GM21515 (cell line): ENCODE data around the gene ATRIP.

Experiments used
- ATAC-seq: cut with Tn5 transposase; IDR thresholded peaks from one replicate; pipeline ENCODE4 v1.9.1; 2021; ENCODE audit not compliant: unreplicated experiment

ATRIP gene

DNA sequence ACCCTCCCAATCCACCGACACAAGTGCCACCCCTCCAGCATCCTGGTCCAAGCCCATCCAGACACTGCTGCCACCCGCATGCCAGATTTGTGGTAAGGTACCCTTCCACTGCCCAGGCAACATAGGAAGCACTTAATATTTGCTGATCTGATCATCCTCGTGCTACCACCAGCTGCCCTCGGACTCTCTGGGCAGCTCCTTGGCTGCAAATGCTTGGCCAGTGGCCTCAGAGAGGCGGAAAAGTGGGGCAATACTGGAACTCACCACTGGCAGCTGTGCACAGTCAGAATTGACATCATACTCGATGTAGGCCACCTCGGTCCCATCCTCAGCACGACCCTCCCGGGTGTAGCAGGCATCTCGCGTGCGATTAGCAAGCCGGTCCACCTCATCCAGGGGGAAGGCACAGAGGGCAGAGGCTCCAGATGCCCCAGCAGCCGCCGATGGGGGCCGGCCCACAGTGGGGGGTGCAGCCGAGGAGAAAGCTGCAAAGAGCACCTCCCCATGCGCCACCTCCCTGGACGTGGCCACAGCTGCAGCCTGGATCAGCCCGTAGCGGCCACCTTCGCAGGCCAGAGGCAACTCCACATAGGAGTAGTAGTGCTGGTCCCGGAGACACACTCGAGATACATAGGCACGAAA is 23.2 kb upstream of the ATRIP start:
- no peak for ATAC-seq

DNA sequence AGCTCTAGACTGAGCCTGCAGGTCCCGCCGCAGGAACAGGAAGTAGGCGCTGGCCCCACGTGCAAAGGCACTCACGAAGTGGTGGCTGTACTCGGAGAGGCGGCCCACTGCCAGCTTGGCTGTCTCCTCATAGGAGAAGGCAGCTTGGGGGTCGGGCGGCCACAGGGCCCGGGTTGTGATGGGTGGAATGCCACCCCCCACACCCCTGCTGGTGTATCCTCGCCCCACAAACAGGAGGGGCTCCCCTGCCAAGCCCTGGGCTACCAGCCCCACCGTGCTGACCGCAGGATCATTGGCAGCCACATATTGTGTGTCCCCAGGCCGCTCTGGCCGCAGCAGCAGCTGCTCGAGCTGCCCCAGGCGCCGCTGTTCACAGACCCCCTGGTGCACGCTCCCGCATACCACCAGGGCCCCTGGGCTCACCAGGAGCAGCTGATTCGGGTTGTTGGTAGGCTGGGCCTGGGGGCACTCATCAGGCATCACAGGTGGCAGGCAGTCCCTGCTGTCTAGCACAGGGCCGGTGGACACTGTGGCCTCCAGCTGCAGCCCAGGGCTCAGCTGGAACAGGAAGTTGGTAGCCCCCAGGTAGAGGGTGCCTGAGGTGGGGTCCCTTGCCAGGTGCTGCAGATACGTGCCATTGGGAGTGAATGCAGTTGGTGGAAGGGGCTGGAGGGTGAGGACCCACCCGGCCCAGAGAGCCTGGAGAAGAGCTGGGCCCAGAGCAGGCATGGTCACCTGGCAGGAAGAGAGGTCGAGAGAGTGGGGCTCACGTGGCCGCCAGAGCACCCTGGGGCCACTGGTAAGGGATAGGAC is 22.4 kb upstream of the ATRIP start:
- ATAC-seq, result no peak

DNA sequence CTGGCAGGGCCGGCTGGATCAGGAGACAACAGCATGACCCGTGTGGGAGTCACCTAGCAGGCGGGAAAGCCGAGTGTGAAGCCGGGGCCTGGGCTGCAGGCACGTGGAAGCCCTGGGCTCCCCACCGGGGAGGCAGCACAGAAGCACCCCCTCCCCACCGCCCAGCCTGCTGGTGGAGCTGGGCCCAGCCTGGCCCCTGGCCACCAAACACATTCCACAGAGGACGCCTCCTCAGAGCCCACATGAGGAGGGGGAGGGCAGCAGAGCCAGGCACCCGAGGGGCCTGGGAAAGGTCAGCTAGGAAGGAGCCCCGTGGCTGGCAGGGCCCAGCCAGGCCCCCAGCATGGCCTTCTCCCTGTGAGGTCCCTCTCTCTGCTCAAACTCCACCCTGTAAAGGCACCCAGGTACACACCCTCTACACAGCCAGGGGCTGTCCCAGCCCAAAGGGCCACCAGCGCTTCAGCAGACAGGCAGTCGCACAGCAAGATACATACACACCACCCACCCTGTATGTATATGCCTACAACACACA is 21.2 kb upstream of the ATRIP start:
- no peak for ATAC-seq

DNA sequence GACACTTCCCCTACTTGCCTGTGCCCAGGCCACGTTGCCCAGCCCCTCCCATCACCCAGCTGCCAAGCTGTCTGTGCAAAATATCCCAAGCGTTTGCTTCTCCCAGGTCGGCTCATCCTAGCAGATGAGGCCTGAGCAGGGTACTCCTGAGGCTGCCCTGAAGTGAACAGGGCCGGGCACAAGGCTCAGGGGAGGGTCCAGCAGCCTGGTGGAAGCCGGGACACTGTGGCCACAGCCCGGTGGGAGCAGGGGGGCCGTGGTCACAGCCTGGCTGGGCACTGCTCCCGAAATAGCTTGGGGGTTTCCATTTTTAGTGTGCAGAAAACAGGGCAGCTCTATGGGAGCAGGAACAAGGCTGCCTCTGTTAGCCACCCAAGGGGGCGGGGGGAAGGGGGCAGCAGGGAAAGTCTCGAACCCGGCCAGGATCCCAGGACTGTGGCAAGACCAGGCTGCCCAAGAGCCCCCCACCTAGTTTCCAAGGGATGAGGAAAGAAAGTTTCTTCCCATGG is 20.1 kb upstream of the ATRIP start:
- no peak for ATAC-seq

DNA sequence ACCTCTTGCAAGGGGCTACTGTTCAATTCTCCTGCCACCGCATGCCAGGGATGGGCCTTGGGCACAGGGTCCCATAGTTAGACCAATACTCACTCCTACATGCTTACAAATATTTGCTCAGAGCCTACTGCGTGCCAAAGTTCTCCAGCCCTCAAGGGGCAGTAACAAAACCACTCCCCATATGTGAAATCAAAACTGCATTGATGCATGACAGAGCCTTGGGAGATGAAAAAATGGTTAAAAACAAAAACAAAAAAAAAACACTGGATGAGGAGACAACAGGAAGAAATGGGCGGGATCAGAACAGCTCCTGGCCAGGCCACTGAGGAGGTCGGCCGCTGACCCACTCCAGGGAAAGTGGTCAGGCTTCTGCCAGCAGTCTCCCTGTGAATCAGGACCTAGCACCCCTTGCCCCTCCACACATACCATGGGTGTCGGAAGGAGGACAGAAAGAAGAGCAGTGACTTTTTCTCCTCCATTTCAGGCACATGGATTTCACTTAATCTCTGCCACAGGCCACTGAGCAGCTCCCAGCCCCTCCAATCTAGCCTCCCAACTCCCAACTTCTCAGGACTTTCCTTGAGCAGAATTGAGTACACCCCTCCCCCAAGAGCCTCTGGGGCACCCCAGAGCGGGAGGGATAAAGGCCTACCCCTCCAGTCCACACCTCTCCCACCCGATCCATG is 19.4 kb upstream of the ATRIP start:
- no peak for ATAC-seq

DNA sequence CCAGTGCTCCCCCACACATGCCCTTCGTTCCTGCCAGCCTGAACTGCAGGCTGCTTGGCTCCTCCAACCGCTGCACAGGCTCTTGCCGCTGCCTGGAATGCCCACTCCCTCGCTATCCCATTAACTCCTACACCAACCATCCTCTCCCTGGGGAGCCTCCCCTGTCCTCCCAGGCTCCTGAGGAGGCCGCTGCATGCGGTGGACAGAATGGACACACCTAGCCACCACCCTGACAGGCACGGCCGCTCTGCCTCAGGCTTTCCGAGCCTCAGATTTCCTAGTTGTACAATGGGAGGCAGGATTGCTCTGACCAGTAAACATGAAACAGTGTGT is 18.9 kb upstream of the ATRIP start:
- no peak for ATAC-seq

DNA sequence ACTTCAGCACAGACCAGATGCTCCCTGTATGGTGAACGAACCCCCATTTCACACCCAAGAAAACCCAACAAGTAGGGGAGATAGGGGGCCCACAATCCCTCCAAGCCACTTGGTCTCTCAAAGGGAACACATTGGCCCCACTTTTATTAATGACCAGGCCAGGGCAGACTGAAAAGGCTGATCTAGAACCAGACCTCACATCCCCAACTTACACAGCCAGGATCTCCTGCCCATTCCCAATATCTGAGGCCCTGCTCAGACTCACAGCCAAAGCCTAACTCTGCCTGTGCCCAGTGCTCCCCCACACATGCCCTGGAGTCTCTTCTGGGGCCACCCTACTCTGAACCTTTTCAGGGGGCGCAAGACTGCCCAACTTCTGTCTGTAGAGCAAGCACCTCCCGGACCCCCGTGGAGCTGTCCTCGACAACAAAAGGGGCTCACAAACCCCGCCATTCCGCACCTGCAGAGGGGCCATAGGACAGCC is 18.4 kb upstream of the ATRIP start:
- no peak for ATAC-seq

DNA sequence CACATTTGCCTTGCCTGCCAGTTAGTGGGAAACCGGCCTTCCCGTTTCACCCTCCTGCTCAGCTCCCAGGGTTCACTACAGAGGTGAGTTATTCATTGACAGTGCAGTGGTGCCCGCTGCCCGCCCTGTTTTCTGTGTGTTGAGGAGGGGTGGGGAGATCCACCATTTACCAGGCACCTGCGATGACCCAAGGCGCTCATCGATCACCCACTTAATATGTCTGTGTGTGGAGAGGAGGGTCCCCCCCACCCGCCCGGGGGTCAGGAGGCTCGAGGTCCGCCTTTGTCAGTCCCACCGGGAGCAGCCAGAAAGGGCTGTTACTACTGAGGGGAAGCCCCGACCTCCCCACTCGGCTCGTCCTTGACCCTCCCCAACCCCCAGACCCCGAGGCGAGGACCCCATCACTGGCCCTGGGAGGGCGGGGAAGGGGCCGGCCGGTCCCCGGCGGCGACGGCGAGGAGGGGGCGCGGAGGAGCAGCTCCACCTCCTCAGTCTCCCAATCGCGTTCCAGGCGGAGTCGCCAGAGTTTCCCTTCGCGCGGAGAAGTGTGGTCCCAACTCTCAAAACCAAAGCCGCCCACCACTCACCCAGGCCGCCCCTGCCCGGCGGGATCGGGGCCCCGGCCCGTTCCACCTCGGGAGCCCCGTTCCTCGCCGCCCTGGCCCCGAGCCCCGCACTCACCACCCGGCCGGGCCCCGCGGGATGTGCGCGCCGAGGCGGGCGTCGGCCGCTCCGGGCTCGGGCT is 17.8 kb upstream of the ATRIP start:
- ATAC-seq, result peak; percentile 32

DNA sequence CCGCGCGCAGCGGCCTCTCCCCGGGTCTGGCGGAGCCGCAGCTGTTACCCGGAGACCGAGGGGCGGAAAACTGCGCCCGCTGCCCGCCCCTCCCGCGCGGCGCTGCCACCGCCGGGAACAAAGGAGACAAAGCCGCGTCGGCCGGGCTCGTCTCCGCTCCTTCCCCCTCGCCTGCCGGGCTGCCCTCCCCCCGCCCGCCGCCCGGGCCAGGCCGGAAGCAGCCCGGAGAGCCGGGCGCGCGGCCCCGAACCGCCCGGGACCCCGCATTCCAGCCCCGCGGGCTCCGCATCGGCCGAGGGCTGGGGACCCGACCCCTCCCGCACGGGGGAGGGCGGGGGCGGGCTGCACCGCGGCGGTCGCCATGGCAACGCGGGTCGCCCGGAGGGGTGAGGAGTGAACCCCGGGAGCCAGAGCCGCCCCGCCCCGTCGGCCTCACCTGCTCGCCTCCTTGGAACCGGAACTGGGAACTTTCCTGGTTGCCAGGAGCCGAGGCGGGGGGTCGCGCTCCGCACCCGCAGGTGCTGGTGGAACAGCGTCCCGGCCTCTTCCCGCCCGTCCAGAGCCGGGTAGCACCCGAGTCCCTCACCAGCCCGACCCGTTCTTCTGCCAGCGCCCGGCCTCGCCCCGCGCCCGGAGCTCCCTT is 17.1 kb upstream of the ATRIP start:
- peak; percentile 31 for ATAC-seq

DNA sequence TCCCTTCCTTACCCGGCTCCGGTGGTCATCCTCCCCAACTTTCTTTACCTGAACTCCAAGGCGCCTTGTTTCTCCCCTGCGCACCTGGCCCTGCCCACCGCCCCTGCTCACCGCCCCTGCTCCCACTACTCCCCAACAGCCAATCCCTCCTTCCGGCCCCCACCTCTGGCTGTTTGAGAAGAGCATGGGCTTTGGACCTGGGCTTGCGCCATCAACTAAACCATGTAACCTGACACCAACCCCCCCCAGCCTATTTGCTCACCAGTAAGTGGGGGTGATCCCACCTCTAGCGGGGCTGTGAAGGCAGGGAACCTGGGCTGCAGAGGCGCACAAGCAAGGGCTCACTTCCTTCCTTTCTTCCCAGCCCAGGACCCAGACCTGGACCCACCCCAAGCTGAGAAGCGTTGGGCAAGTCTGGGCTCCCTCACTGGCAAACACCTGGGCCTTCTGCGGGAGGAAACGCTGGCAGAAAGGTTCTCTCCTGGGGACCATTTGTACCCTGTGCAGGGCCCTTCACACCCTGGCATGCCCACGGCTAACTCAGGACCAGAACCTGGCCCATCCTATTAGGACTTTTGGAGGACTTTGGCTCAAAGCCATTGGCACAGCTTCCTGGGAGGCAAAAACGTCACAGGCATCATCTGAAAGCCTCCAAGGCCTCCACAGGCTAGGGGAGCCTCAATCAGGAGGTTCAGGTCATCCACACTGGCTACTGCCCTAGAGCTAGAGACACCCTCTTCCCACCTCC is 16.4 kb upstream of the ATRIP start, which contains the start of gene PLXNB1:
PLXNB1 (minus strand) TSS at position 127 of the 748 bp plus-strand sequence. CDS start 5,475 bp downstream, outside the sequence.
- ATAC-seq, result no peak

DNA sequence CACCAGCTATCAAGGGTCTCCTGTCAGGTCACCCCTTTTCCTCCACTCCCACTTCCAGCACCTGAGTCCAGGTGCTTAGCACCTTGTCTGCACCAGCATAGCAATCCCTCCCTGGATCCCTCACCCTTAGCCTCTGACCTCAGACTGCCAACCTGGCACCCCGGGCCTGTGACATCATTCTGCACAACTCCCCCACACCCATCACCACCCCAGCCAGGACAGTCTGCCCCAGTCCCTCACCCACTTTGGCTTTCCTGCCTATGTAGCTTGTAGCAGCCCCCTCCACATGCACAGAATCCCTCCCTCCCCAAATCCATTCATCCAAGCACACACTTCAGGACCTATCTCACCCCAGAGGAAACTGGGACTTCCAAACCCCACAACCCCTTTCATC is 15.8 kb upstream of the ATRIP start:
- no peak for ATAC-seq

DNA sequence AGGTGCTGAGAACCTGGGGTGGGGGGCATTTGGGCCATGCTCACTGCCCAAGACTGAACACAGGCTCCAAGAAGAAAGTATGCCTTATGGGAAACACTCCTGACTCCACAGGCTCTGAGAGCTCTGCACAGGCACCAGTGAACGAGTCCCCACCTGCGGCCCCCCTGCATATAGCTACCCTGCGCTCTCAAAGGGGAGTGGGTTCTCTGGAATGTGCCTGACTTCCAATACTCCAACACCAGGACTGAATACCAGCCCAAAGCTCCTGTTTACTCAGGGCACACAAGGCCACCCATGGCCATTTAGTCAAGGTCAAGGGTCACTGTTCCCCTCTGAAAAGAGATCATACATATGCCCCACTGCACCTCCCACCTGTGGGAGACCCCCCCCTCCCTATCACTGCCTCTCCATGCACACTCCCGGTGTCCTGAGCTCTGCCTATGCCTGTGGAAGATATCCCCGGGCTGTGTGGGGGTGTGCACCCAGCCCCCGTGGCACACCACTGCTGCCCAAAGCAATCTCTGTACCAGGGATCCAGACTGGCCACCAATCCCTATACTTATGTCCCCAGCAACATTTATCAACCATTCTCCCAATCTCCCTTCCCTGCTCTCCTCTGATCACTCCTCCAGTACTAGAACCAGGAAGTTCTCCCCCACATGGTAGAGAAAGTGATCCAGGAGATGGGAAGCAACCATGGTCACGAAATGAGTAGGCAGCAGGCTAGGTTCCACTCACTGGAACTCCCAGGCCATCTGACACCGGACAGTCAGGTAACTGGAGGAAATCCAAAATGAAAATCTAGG is 15.1 kb upstream of the ATRIP start:
- no peak for ATAC-seq

DNA sequence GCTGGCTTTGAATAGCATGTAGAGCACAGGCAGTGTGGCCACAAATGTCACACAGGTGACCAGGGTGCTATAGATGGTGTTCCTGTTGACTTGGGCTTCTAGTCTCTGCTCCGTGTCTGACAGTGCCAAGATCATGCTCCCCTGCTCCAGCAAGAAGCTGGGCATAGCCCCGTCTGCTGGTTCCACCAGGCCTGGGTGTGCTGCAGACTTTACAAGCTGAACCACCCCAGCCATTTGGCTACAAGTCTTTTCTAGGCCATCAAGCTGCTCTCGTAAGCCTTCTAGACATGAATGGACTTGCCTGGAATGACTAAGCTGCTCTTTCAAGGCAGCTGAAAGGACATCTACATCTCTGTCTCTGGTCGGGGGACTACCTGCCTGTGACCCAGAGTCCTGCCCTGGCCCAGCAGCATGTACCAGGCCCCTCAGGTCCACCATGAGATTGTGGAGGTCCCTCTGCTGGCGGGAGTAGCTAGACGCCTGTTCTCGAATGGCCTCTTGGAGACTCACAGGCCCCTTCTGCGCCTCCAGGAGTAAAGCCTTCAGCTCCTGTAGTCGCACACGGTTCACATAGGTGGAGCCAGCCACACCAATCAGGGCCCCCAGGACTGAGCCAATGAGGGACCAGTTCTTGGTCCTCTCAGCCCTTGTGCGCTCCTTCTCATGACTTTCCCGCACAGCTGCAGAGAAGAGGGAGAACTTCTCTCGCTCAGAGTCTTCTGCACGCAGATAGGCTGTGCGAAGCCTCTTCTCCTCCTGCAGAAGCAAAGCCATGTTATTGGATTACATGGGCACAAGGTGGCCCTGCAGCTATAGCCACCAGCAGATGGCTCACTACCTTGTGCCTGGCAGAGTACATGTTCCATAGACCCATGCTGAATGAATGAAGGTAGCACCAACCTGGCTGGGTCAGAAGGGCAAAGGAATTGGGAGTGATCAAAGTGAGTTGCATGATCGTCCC is 13.8 kb upstream of the ATRIP start:
- ATAC-seq, result no peak

DNA sequence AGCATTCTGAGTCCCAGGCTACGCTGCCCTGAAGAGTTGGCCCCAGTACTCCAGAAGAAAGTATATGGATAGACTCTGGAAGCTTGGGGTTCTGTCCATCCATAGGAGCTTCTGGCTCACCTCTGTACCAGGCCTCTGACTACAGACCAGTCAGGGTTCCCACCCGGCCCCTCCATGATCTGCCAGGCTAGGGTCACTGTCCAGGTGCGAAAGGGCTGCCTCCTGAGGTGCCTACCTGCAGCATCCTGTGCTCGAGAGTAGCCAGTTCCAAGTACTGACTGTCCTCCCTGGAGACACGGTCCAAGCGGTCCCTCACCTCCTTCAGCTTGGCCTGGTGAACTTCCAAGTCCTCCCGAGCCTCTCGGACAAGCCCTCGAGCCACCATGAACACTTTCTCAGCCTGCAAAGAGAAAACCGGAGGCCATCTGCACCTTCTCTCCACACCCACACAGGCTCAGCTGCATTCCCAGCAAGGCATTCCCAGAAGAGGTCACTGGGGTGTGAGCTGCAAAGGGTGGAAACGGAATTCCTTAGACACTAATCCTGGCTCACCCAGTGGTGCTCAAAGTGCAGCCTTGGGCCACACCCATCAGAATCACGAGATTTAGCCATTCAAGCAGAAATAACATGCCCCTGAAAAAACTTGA is 12.9 kb upstream of the ATRIP start:
- no peak for ATAC-seq

DNA sequence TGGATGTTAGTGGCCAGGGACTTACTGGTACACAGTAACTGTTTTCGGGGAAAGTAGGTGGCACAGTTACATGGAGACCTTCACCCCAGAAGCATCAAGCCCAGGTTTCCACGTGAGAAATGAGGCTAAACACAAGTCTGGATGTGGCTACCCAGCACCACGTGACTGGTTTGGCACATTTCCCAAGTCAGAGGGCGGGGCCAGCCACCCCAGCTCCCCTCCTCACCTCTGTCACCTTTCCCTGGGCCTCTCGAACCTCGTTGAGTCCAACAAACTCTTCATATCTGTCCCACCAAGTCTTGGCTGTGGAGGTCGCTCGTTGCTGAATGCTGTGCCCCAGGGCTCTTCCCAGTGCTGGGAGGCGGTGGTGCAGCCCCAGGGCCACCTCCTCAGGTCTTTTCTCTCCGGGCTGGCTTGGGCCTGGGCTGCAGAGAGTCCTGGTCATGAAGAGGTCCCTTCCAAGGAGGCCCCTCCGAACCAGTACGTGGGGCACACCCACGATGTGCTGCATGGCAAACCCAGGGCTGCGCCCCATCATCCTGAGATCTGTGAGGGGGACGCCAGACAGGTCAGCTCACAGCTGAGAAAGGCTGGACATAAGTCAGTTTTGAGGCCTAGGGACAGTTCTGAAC is 11.8 kb upstream of the ATRIP start:
- no peak for ATAC-seq

DNA sequence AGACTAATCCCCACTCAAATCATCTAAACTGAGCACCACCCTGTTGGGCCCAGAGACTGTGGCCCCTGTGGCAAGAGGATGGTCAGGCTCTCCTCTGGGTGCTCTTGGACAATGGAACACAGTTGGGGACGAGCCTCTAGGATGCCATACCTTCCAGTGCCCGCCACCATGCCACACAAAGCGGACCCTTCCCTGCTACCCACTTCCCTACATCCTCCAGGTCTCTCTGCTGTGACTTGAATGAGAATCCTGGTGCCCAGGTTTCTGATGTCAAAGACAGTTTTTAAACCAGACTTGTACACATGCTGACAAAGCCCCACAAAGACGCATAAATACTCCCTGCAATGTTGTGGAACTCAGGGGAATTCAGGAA is 11.3 kb upstream of the ATRIP start:
- ATAC-seq, result no peak
